PC-9 (cell line): ENCODE measurements around the gene SIRPA. TPM values are rescaled to one million over a fixed set of nuclear protein-coding genes. Genes with fewer than 3 reads are reported as not detected.

ENCODE experiments used
- BruUV-seq: library from RNA; stranded (reverse); fragments of 400-500 nt; replicated peaks from 2 replicates; lab custom pipeline; 2021; lab: Mats Ljungman, UMichigan
- CTCF ChIA-PET: fragments of 300-600 bp; sonication (Branson Sonifier 250); formaldehyde crosslinking; loops from one replicate; lab custom pipeline; 2022; ENCODE audit warnings: antibody characterized with exemption; lab: Charles Lee
- POLR2A ChIA-PET: fragments of 300-600 bp; sonication (Branson Sonifier 250); formaldehyde crosslinking; loops from one replicate; lab custom pipeline; 2022; ENCODE audit warnings: antibody characterized with exemption; ENCODE audit not compliant: unreplicated experiment; lab: Charles Lee
- DNase-seq, 2 experiments: peaks; one replicate each; pipeline versions ENCODE4 v3.0.0 to v3.0.0-alpha.2; 2015 to 2022; ENCODE audit warnings: mixed read lengths in 1 of 2
- H2AFZ ChIP-seq: fragments of 200-600 bp; sonication (generic); 2 replicates; pipeline ENCODE4 v1.8.1; 2017; ENCODE audit warnings: antibody characterized with exemption
- H3F3A ChIP-seq: fragments of 200-600 bp; sonication (generic); 2 replicates; pipeline ENCODE4 v1.8.1; 2017; ENCODE audit warnings: antibody characterized with exemption, mild to moderate bottlenecking, low read depth; ENCODE audit not compliant: insufficient read depth
- H3K27ac ChIP-seq: fragments of 200-600 bp; sonication (generic); 2 replicates; pipeline ENCODE4 v1.6.1; 2016; ENCODE audit warnings: mixed run types
- H3K27me3 ChIP-seq: fragments of 200-600 bp; sonication (generic); 2 replicates; pipeline ENCODE4 v1.6.1; 2016; ENCODE audit warnings: low read depth, mixed run types; ENCODE audit not compliant: insufficient read depth
- H3K36me3 ChIP-seq: fragments of 200-600 bp; sonication (generic); 2 replicates; pipeline ENCODE4 v1.6.1; 2016; ENCODE audit warnings: low read depth, mixed run types
- H3K4me1 ChIP-seq: fragments of 200-600 bp; sonication (generic); replicated peaks from 2 replicates; pipeline ENCODE4 v1.6.1; 2016; ENCODE audit warnings: mixed run types; ENCODE audit not compliant: insufficient read depth
- H3K4me2 ChIP-seq: fragments of 200-600 bp; sonication (generic); 2 replicates; pipeline ENCODE4 v1.6.1; 2017; ENCODE audit warnings: mixed run types
- H3K4me3 ChIP-seq: fragments of 200-600 bp; sonication (generic); 2 replicates; pipeline ENCODE4 v1.6.1; 2016; ENCODE audit warnings: mixed run types
- H3K79me2 ChIP-seq: fragments of 200-600 bp; sonication (generic); 2 replicates; pipeline ENCODE4 v1.6.1; 2017; ENCODE audit warnings: low read depth, mixed run types
- H3K9me2 ChIP-seq: fragments of 200-600 bp; sonication (generic); 2 replicates; pipeline ENCODE4 v1.8.1; 2017; ENCODE audit warnings: mild to moderate bottlenecking; ENCODE audit not compliant: insufficient read depth
- H3K9me3 ChIP-seq: fragments of 200-600 bp; sonication (generic); 2 replicates; pipeline ENCODE4 v1.8.1; 2016; ENCODE audit warnings: low read depth; ENCODE audit not compliant: insufficient read depth
- H4K20me1 ChIP-seq: fragments of 200-600 bp; sonication (generic); 2 replicates; pipeline ENCODE4 v1.8.1; 2017; ENCODE audit not compliant: insufficient read depth
- CTCF ChIP-seq: fragments of 200-600 bp; sonication (generic); conservative IDR thresholded peaks from 2 replicates; pipeline ENCODE4 v1.6.1; 2017; ENCODE audit warnings: mixed run types, antibody characterized with exemption, mild to moderate bottlenecking, moderate library complexity
- EZH2 ChIP-seq: fragments of 200-600 bp; sonication (generic); IDR thresholded peaks from 2 replicates; pipeline ENCODE4 v1.8.0; 2017; ENCODE audit warnings: antibody characterized with exemption, low read depth
- intact Hi-C: fragments of 100-400 bp; cut with micrococcal nuclease; formaldehyde crosslinking; loops from one replicate; pipeline ENCODE4 v1.10.0; 2022; ENCODE audit not compliant: unreplicated experiment
- total RNA-seq: library from RNA; stranded (reverse); gene quantifications from 2 replicates; pipeline ENCODE4 v1.2.3, GENCODE V29; 2021

Gene SIRPA
- total RNA-seq, 1 experiment from 2014 or later: 18.4 TPM

GRCh38 chr20:1934721-1935573, 39.7 kb downstream of the SIRPA start:
- no TSS peak for BruUV-seq
- no peak overlapping the region for H3K4me3 ChIP-seq
- H3K27ac ChIP-seq: no peak overlapping the region
- H3K9me3 ChIP-seq: no peaks in the 10 kb centered on the region
- no peaks in the 10 kb centered on the region for H3F3A ChIP-seq
- ChIA-PET CTCF (interaction anchor here (0.6 kb wide), 1 partner anchor 178 kb away, joined by 3 read pairs; no protein-coding TSS in a partner anchor), POLR2A (no interaction called here)
- no peaks in the 10 kb centered on the region for H3K4me1 ChIP-seq
- no peak for DNase-seq
- intact Hi-C loops: no loop called here
- H3K79me2 ChIP-seq: no peaks in the 10 kb centered on the region
- H3K9me2 ChIP-seq: no peaks in the 10 kb centered on the region
- no peaks in the 10 kb centered on the region for H4K20me1 ChIP-seq
- no peak overlapping the region for H2AFZ ChIP-seq
- no peaks in the 10 kb centered on the region for H3K27me3 ChIP-seq
- TF ChIP-seq CTCF: no peak
- TF ChIP-seq EZH2: no peak
- H3K4me2 ChIP-seq: no peak overlapping the region
- H3K36me3 ChIP-seq: no peaks in the 10 kb centered on the region

DNA sequence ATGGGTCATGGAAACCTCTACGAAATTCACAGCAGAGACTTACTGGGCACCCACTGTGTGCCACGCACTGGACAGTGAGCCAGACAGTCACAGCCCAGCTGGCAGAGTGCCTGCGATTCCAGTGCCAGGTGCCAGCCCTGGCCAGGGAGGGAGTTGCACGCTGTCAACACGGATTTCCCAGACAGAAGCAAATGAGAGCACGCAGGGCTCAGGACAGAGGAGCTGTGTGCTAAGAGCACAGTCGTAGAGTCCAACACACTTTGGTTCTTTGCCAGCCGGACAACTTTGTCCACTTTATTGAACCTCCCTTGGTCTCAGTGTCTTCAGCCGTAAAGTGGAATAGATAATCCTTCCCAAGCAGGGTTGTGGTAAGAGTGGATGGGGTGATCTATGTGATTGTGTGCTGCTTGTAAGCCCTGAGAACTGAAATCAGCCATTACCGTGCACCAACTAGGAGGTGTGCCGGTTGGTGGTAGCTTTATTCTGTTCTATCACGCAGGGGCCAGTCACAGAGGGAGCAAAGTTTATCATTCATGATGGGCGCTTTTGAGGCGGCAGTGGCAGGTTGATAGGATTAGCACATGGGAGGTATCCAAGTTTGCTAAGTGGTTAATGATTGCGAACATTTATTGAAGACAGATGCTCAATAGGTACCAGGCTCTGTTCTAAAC, 40.6 kb downstream of the SIRPA start:
- no peaks in the 10 kb centered on the region for H3F3A ChIP-seq
- no peaks in the 10 kb centered on the region for H4K20me1 ChIP-seq
- no peaks in the 10 kb centered on the region for H3K9me2 ChIP-seq
- H3K79me2 ChIP-seq: no peaks in the 10 kb centered on the region
- DNase-seq: no peak
- no peaks in the 10 kb centered on the region for H3K4me1 ChIP-seq
- no peak overlapping the region for H3K4me2 ChIP-seq
- H3K36me3 ChIP-seq: no peaks in the 10 kb centered on the region
- ChIA-PET CTCF (no interaction called here), POLR2A (no interaction called here)
- BruUV-seq: no TSS peak
- TF ChIP-seq EZH2 (no peak), CTCF (no peak)
- no peaks in the 10 kb centered on the region for H3K27me3 ChIP-seq
- no peaks in the 10 kb centered on the region for H3K9me3 ChIP-seq
- no peak overlapping the region for H3K27ac ChIP-seq
- no peak overlapping the region for H3K4me3 ChIP-seq
- no peak overlapping the region for H2AFZ ChIP-seq
- intact Hi-C loops: no loop called here

DNA sequence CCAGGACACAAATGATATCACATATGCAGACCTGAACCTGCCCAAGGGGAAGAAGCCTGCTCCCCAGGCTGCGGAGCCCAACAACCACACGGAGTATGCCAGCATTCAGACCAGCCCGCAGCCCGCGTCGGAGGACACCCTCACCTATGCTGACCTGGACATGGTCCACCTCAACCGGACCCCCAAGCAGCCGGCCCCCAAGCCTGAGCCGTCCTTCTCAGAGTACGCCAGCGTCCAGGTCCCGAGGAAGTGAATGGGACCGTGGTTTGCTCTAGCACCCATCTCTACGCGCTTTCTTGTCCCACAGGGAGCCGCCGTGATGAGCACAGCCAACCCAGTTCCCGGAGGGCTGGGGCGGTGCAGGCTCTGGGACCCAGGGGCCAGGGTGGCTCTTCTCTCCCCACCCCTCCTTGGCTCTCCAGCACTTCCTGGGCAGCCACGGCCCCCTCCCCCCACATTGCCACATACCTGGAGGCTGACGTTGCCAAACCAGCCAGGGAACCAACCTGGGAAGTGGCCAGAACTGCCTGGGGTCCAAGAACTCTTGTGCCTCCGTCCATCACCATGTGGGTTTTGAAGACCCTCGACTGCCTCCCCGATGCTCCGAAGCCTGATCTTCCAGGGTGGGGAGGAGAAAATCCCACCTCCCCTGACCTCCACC, 42.2 kb downstream of the SIRPA start:
- Histone ChIP-seq H3K36me3 (no peaks in the 10 kb centered on the region), H3K4me1 (no peaks in the 10 kb centered on the region), H3K27me3 (no peaks in the 10 kb centered on the region), H3F3A (no peaks in the 10 kb centered on the region), H4K20me1 (no peaks in the 10 kb centered on the region), H3K27ac (no peak overlapping the region), H3K79me2 (no peaks in the 10 kb centered on the region), H2AFZ (no peak overlapping the region), H3K9me3 (no peaks in the 10 kb centered on the region), H3K9me2 (no peaks in the 10 kb centered on the region), H3K4me3 (no peak overlapping the region), H3K4me2 (no peak overlapping the region)
- ChIA-PET POLR2A (no interaction called here), CTCF (no interaction called here)
- no peak for DNase-seq
- intact Hi-C loops: no loop called here
- TF ChIP-seq CTCF (no peak), EZH2 (no peak)
- no TSS peak for BruUV-seq
